Stimulated activated naive CD8-positive, alpha-beta T cell treated with anti-CD3 and anti-CD28 coated beads, Interleukin-15, Interleukin-2, amounts not matched to agents 100 U/mL and 50 U/mL, for 24 hours (primary cell): ENCODE measurements around the gene NTM.
"Not testable (repeated sequence)": the region's sequence is repeated elsewhere in the genome, so short reads cannot be mapped to it uniquely, and the experiment has no call there.

Source experiments
- ATAC-seq: fragments of 150-1000 bp; cut with Tn5 transposase; one replicate; pipeline ENCODE4 v1.10.0; 2021
- DNase-seq: peaks from one replicate; pipeline ENCODE4 v3.0.0; 2021

The NTM gene

GRCh38 chr11:131370090-131370751 is at the start of gene NTM:
TSS of gene NTM (plus strand) at chr11:131370615.
- ATAC-seq, result no peak
- DNase-seq, result no peak

DNA sequence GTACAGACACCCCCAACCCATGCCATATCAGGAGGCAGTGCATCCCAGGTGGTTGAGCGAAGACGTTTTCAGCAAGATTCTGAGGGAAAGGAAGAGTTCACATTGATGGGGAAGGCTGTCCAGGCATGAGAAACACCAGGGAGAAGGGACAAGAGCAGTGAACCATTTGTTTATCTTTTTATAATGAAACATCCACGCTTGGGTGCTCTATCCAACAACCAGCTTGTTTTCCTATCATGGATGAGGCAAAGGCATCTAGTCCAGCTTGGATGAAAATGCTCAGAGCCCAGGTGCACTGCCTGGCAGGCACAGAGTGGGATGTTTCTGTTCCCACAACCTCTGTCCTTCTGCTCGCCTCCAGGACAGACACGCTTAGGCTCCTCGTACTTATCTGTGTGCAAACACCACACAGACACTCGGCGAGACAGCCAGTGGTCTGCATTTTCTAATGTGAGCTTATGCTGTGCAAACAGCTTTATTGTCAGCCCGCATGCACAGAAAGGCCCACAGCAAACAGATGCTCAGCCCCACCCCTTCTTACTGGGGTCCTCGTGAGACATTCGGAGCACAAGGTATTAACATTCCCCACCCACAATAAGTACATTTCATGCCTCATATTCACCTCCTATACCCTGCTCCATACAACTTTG is 45.4 kb upstream of the NTM start:
- DNase-seq (no peak), ATAC-seq (no peak)

DNA sequence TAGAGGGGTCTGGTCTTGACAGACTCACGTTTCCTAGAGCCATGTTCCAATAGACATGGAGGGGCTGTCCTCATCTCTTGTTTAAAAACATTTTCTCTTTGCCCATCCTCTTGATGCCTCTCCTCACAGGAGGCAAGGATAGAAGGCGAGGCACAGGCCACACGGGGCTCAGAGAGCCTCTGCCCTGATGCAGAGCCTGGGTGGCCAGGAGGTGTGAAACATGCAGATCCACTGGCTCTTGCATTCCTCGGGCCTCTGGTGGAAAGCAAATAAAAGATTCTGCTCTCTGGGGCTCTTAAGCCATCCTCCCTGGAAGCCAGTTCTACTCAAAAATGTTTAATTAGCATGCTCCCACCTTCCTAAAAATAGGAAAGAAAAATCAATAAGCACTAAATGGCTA is 43.6 kb upstream of the NTM start:
- no peak for ATAC-seq
- no peak for DNase-seq

- no peak for DNase-seq
- no peak for ATAC-seq
These were observed 43.0 kb upstream of the NTM start for GRCh38 chr11:131327421-131327820.

DNA sequence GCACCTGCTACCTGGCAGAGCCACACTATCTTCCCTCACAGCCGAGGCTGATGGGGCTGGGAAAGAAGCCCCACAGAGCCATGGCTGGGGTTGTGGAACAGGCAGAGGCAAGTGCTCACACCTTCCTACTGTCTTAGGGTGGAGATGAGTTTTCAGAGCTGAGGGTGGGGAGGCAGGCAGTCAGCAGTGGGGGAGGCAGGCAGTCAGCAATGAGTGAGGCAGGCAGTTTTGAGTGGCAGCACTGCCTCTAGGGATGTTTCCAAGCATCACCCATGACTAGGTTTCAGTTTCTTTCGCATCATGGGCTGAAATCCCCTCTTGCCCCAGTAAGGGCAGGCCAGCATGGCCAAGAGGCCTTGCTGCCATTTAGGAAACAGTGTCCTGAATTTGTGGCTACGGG is 41.6 kb upstream of the NTM start:
- ATAC-seq, result no peak

GRCh38 chr11:131331010-131331409 is 39.4 kb upstream of the NTM start:
- no peak for ATAC-seq
- no peak for DNase-seq

More for the DNA sequence above, 41.6 kb upstream of the NTM start:
- DNase-seq, result no peak

DNA sequence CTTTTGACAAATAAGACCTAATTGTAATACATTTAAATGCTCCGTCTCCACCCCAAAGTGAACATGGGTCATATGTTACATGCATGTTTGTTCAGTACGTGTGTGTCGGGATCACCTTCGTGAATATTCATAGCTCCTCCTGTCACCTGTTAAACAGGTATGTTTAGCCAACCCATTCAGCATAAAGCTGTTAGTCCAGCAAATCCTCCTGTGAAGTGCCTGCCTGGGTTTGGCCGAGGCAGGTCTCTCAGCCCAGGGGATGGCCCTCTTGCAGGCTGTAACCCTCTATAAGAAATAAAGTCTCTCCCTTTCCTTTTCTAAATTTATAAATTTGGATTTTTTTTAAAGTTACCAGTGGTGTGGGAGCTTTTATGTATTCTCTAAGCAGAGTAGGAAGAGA is 38.9 kb upstream of the NTM start:
- ATAC-seq (no peak), DNase-seq (no peak)

DNA sequence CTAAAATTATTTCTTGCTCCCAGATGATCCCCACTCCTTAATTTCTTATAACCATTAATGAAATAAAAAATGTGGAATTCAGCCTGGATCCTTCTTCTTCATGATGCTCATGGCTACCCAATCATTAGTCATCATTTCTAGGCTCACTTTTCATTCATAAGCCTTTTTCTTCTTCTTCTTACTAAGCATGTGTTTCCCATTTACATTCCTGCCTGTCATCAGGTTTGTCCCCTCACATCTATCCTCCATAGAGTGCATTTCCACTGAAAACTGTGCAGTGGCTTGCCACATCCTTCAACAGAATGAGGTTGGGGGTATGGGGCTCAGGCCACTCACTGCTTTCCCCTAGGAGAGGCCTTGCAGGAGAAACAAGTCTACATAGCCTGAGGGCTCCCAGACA is 35.8 kb upstream of the NTM start:
- ATAC-seq, result no peak
- DNase-seq, result no peak

- DNase-seq, ATAC-seq: not testable (repeated sequence)
These were observed 28.5 kb upstream of the NTM start for GRCh38 chr11:131341900-131342299.

- not testable (repeated sequence) for ATAC-seq, DNase-seq
These were observed 28.0 kb upstream of the NTM start for GRCh38 chr11:131342442-131342841.

DNA sequence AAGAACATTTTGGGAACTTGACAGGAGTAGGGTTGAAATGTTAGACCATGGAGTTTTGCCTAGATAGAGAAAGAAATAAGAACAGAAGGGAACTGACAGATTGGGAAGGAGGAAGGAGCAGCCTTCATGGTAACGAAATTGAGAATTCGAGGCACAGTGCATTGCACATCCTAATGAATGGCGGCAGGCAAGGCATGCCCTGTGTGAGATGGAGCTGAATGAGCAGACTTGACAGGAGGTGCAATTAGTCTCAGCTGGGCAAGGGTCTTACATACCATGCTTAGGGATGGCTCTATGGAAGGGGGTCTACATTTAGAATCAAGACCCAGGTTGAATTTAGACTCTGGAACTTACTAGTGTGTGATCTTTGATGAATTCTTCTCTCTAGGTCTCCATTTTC is 25.0 kb upstream of the NTM start:
- ATAC-seq, result no peak
- no peak for DNase-seq

GRCh38 chr11:131349368-131350086 is 20.9 kb upstream of the NTM start:
- ATAC-seq (no peak), DNase-seq (no peak)

GRCh38 chr11:131350872-131351271 is 19.5 kb upstream of the NTM start:
- ATAC-seq (no peak), DNase-seq (no peak)

DNA sequence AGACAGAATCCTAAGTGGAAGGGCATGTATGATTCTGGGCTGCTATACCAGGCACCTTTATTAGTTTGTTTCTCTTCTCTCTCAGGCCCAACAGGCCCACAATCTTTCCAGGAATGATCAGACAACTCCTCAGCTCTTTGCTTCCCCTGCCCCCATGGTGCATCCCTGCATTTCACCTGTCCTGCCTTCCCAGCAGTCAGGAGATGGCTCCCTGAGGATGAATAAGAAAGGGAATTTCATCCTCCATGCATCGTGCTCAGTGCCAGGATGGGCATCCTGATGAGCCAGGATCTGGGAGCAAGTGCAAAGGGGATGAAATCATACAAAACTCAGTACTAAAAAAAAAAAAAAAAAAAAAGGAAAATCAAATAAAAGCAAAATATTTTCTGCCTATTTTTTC is 18.6 kb upstream of the NTM start:
- DNase-seq (no peak), ATAC-seq (no peak)

DNA sequence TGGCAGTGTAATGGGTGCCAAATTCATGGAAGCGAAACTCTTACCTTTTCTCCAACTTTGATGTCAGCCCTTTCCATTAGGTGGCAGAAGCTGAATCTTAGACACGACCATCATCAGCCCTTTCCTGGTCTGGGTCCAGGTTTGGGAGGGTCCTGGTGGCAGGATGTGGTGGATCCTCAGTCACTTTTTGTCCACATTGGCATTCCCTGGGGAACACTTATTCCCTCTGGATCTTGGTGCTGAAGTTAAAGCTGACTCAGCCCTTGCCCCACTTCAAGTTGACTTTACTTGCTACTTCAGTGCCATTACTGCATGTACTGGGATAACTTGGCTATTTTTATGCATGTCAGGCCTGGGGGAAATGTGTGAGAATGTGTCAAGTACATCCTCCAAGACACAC is 16.6 kb upstream of the NTM start:
- no peak for DNase-seq
- ATAC-seq, result no peak

GRCh38 chr11:131354251-131354701 is 16.1 kb upstream of the NTM start:
- DNase-seq (no peak), ATAC-seq (no peak)

DNA sequence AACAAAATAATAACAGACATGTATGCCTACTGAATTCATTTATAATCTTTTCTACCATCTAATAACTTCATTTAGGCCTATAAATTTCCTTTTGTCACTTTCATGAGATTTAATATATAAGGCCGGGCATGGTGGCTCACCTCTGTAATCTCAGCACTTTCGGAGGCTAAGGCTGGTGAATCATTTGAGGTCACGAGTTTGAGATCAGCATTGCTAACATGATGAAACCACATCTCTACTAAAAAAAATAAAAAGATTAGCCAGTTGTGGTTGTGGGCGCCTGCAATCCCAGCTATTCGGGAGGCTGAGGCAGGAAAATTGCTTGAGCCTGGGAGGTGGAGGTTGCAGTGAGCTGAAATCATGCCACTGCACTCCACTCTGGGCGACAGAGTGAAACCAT is 14.2 kb upstream of the NTM start:
- DNase-seq (no peak), ATAC-seq (no peak)

- DNase-seq (no peak), ATAC-seq (no peak)
These were observed 5.0 kb upstream of the NTM start for GRCh38 chr11:131365329-131365930.

DNA sequence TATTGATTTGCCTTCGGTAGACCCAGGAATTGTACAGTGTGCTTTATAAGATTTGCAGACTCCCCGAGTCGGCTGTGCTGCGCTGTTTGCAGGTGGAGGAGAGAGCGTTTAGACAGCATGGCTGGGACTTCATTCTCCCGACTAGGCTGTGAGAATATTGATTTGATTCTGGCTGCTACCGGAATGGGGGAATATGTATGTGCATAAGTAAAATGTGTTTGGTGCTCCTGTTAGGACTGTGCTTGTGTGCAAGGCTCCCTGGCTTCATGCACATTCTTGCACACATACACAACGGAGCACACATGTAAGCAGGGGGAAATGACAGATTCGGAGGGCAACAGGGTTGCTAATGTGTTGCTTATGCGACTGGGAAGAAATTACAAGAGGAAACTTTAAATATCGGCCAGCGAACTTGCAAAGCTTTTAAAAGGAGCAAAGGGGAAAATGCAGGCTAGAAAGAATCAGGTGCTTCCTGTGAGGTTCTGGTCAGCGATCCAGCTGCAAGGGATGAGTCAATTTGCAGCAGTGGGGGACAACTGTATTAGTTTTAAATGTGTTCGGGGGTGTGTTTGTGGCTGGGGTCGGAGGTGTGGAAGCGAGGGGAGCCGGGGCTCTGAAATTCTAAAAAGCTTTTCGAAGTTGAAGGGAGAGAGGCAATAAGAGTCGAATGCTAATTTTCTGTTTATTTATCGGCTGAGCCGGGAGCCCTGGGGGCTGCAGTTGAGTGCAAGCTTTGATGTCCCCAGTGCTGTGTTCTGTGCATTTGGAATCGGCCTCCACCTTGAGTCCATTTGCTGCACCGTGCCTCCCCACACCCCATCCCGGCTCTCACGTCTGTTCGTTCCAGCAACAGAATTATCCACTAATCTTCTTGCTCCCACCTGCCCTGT is 731 bp downstream of the NTM start:
- ATAC-seq (no peak), DNase-seq (no peak)

DNA sequence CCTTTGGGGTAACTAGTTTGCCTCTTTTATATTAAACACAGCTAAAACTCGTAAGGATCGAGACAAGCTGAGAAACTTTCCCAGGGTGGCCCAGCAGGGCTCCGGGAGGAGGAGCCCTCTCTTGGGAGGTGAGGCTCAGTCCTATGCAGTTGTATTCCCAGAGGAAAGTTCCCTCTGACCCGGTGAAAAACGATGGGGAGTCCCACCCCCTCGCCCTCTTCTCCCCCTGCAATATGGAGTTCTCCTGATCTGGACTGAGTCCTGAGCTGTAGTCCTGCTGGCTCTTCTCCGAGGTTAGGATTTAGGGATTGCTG is 1.3 kb downstream of the NTM start:
- DNase-seq (no peak), ATAC-seq (no peak)

DNA sequence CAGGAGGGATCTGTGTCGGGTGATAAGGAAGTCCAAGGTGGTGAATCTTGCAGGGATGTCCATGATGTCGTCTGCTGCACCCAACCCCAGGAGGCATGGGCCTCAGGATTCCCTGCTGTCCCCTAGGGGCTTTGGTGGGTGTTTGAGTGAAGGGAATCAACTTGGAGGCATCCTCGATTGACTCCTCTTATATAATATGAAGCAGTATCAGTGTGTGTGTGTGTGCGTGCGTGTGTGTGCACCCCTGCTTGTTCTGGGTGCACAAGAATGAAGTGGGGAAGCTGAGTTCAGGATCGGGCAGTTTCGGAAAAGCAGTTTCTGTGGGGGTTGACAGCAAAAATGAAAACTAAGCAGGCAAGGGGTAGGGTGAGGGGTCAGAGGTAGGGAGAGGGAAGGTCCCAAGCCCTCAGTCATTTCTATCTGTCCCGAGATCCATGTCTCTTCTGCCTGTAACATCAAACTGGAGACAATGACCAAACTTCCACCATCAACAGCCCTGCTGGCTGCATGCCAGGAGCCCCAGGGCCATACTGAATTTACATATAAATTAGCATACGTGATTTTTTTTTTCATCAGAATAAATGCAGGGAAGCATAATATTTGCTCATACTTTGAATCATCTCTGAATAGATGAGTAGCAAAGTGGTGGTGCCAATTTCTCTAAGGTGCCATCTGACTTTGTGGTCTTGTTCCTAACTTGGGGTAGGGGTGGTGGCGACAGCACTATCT is 2.0 kb downstream of the NTM start:
- ATAC-seq (no peak), DNase-seq (no peak)
